Keratinocyte (primary cell): ENCODE results near the gene ROR1. TPM values are rescaled to one million over a fixed set of nuclear protein-coding genes. Genes with fewer than 3 reads are reported as not detected.

Source experiments
- DNase-seq: peaks from one replicate; pipeline ENCODE4 v3.0.0-alpha.2; 2011; ENCODE audit warnings: low read depth, missing footprints, low spot score
- FAIRE-seq: peaks from 2 replicates; lab custom pipeline; 2011; peaks lifted over from hg19 to GRCh38; lab: Jason Lieb, UNC
- H2AFZ ChIP-seq: 2 replicates; pipeline ENCODE4 v1.6.0; 2012; ENCODE audit warnings: low read length, control low read depth, inconsistent platforms; ENCODE audit not compliant: control insufficient read depth
- H3K27ac ChIP-seq: 2 replicates; pipeline ENCODE4 v1.5.1; 2011; ENCODE audit warnings: low read length; ENCODE audit not compliant: control insufficient read depth, insufficient read depth
- H3K27me3 ChIP-seq: 3 replicates; pipeline ENCODE4 v1.6.0; 2011; ENCODE audit warnings: low read length; ENCODE audit not compliant: control insufficient read depth, insufficient read depth; ENCODE audit errors: extremely low read depth
- H3K36me3 ChIP-seq, 2 experiments: 2 replicates in 1 of 2; 3 replicates in 1 of 2; pipeline ENCODE4 v1.5.1; 2011; ENCODE audit warnings: low read length in 2 of 2, mild to moderate bottlenecking in 1 of 2; ENCODE audit not compliant: control insufficient read depth in 2 of 2, insufficient read depth in 2 of 2; ENCODE audit errors: extremely low read depth in 1 of 2
- H3K4me1 ChIP-seq: 3 replicates; pipeline ENCODE4 v1.5.1; 2011; ENCODE audit warnings: low read length; ENCODE audit not compliant: control insufficient read depth, insufficient read depth; ENCODE audit errors: extremely low read depth
- H3K4me2 ChIP-seq: 3 replicates; pipeline ENCODE4 v1.6.0; 2011; ENCODE audit warnings: low read depth, low read length; ENCODE audit not compliant: control insufficient read depth, insufficient read depth; ENCODE audit errors: extremely low read depth
- H3K4me3 ChIP-seq, 3 experiments: fragments of 200-600 bp in 1 of 3; sonication (generic) in 1 of 3; 2 replicates in 2 of 3; 3 replicates in 1 of 3; pipeline ENCODE4 v1.5.1; 2011 to 2016; ENCODE audit warnings: low read length in 3 of 3, mild to moderate bottlenecking in 3 of 3, control low read depth in 2 of 3, inconsistent platforms in 1 of 3, low read depth in 1 of 3, mixed read lengths in 1 of 3, mixed run types in 1 of 3, moderate library complexity in 1 of 3; ENCODE audit not compliant: control insufficient read depth in 2 of 3, insufficient read depth in 2 of 3; ENCODE audit errors: extremely low read depth in 1 of 3
- H3K79me2 ChIP-seq: 2 replicates; pipeline ENCODE4 v1.6.0; 2012; ENCODE audit warnings: low read length; ENCODE audit not compliant: control insufficient read depth, insufficient read depth
- H3K9ac ChIP-seq: 3 replicates; pipeline ENCODE4 v1.6.0; 2011; ENCODE audit warnings: low read length; ENCODE audit not compliant: control insufficient read depth, insufficient read depth; ENCODE audit errors: extremely low read depth
- H3K9me1 ChIP-seq: 3 replicates; pipeline ENCODE4 v1.6.0; 2011; ENCODE audit warnings: low read length; ENCODE audit not compliant: control insufficient read depth, insufficient read depth; ENCODE audit errors: extremely low read depth
- H3K9me3 ChIP-seq: 2 replicates; pipeline ENCODE4 v1.5.1; 2012; ENCODE audit warnings: low read depth, low read length; ENCODE audit not compliant: control insufficient read depth
- H4K20me1 ChIP-seq: 3 replicates; pipeline ENCODE4 v1.6.0; 2011; ENCODE audit warnings: low read length; ENCODE audit not compliant: control insufficient read depth, insufficient read depth; ENCODE audit errors: extremely low read depth
- EZH2 ChIP-seq: IDR thresholded peaks from one replicate; pipeline ENCODE4 v1.6.1; 2012; ENCODE audit warnings: inconsistent platforms, mild to moderate bottlenecking, low read length, moderate library complexity
- dilution Hi-C: fragments of 300-500 bp; cut with MboI; formaldehyde crosslinking; loops from one replicate; pipeline ENCODE4 v1.7.0; 2020; ENCODE audit warnings: low sequenced_read_pairs; ENCODE audit not compliant: extremely low pct_ligation_motif_present
- polyA plus RNA-seq, 5 experiments: library from polyadenylated mRNA; depleted of rRNA in 3 of 5; stranded (reverse) in 3 of 5; stranded (forward) in 1 of 5; unstranded in 1 of 5; fragments of >200 nt; gene quantifications; 1 replicate in 1 of 5; 2 replicates in 3 of 5; 3 replicates in 1 of 5; pipeline versions ENCODE4 v1.2.1 to v1.2.3, GENCODE V29; 2011 to 2012; ENCODE audit warnings: missing spikeins in 2 of 5, low read depth in 1 of 5, low replicate concordance in 1 of 5
- TF ChIP-seq, protein P1 (sequence below), 3 experiments: IDR thresholded peaks in 1 of 3; conservative IDR thresholded peaks in 1 of 3; optimal IDR thresholded peaks in 1 of 3; 2 replicates in 2 of 3; 3 replicates in 1 of 3; pipeline versions ENCODE3 to v1.5.1; 2011; ENCODE audit warnings: low read length in 3 of 3, mild to moderate bottlenecking in 3 of 3, moderate library complexity in 2 of 3, control low read depth in 1 of 3, inconsistent platforms in 1 of 3; ENCODE audit not compliant: insufficient read depth in 2 of 3; ENCODE audit errors: extremely low read depth in 1 of 3

ROR1 gene
- polyA plus RNA-seq, 1 donor (not counting 4 experiments of a cell fraction or from before 2014, with no cell fraction given) = 9.2 TPM

DNA sequence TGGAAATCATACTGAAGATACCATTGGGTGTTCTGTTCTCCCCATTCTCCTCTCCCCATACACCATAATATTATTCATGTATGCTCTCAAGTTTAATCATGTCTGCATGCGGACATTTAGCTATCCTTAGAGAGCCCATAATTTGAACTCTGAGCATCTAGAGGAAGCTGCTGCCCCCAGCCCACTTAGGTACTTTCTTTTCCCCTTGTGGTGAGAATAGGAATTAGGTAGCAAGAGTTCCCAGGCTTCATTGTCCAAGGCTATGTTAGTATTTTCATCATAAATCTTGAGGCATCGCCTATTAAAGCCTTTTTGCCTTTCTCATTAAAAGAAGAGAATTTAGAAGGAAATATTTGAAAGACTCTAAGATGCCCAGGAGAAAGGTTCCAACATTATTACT, 96.3 kb downstream of the ROR1 start:
- dilution Hi-C loops = no loop called here
- Histone ChIP-seq H3K36me3 (no peaks in the 10 kb centered on the region), H3K79me2 (no peaks in the 10 kb centered on the region), H3K9ac (no peak overlapping the region), H3K4me2 (no peak overlapping the region), H4K20me1 (no peaks in the 10 kb centered on the region), H3K27me3 (no peaks in the 10 kb centered on the region), H3K27ac (no peak overlapping the region), H3K4me1 (peaks cover 29% of the 10 kb centered on the region), H3K9me1 (no peaks in the 10 kb centered on the region), H2AFZ (no peak overlapping the region), H3K9me3 (no peaks in the 10 kb centered on the region), H3K4me3 (no peak overlapping the region)
- TF ChIP-seq EZH2 = no peak
- TF ChIP-seq, protein P1, sequence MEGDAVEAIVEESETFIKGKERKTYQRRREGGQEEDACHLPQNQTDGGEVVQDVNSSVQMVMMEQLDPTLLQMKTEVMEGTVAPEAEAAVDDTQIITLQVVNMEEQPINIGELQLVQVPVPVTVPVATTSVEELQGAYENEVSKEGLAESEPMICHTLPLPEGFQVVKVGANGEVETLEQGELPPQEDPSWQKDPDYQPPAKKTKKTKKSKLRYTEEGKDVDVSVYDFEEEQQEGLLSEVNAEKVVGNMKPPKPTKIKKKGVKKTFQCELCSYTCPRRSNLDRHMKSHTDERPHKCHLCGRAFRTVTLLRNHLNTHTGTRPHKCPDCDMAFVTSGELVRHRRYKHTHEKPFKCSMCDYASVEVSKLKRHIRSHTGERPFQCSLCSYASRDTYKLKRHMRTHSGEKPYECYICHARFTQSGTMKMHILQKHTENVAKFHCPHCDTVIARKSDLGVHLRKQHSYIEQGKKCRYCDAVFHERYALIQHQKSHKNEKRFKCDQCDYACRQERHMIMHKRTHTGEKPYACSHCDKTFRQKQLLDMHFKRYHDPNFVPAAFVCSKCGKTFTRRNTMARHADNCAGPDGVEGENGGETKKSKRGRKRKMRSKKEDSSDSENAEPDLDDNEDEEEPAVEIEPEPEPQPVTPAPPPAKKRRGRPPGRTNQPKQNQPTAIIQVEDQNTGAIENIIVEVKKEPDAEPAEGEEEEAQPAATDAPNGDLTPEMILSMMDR (optimal IDR thresholded peaks at IDR 0.05 in 1 of 3, IDR thresholded peaks at IDR 0.05 in 1 of 3, conservative IDR thresholded peaks at IDR 0.05 in 1 of 3; ENCODE audit: extremely low read depth in 1 of 3, insufficient read depth in 2 of 3, low read length in 3 of 3) = peak in 1 of 3 experiments; percentile 3
- FAIRE-seq = no peak
- DNase-seq = no peak

DNA sequence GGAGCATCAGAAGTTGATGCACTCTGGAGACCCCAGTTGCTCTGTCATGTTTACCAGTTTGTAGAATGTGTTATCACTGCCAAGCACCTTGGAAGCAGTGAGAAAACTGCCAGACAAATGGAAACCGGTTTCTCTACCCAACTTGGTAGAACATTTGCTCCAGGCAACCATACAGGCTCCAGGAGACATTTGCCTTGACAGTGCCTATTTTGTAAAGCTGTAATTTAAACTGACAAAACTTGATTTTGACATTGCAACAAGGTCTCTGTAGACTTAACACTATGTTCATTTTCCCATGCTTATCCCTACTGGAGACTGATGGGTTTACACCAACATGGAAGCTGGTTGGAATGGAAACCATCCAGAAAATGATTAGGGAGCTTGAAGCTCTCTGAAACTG, 97.6 kb downstream of the ROR1 start:
- no peak overlapping the region for H3K9ac ChIP-seq
- H3K36me3 ChIP-seq = no peaks in the 10 kb centered on the region
- TF ChIP-seq, protein P1 (optimal IDR thresholded peaks at IDR 0.05 in 1 of 3, IDR thresholded peaks at IDR 0.05 in 1 of 3, conservative IDR thresholded peaks at IDR 0.05 in 1 of 3; ENCODE audit: extremely low read depth in 1 of 3, insufficient read depth in 2 of 3, low read length in 3 of 3) = no peak
- TF ChIP-seq EZH2 = no peak
- H3K79me2 ChIP-seq = no peaks in the 10 kb centered on the region
- no peak overlapping the region for H3K4me3 ChIP-seq
- H2AFZ ChIP-seq = no peak overlapping the region
- no peak for DNase-seq
- dilution Hi-C loops = no loop called here
- FAIRE-seq = peak; percentile 77
- H3K27me3 ChIP-seq = no peaks in the 10 kb centered on the region
- H3K4me2 ChIP-seq = no peak overlapping the region
- H3K9me3 ChIP-seq = no peaks in the 10 kb centered on the region
- peaks cover 32% of the 10 kb centered on the region for H3K4me1 ChIP-seq
- no peak overlapping the region for H3K27ac ChIP-seq
- H4K20me1 ChIP-seq = no peaks in the 10 kb centered on the region
- H3K9me1 ChIP-seq = no peaks in the 10 kb centered on the region
